ENCODE results near the gene UMAD1. TPM values are rescaled to one million over a fixed set of nuclear protein-coding genes. Genes with fewer than 3 reads are reported as not detected.

The UMAD1 gene
- total RNA-seq, 1 donor from 2014 or later, result 13.9 TPM

DNA sequence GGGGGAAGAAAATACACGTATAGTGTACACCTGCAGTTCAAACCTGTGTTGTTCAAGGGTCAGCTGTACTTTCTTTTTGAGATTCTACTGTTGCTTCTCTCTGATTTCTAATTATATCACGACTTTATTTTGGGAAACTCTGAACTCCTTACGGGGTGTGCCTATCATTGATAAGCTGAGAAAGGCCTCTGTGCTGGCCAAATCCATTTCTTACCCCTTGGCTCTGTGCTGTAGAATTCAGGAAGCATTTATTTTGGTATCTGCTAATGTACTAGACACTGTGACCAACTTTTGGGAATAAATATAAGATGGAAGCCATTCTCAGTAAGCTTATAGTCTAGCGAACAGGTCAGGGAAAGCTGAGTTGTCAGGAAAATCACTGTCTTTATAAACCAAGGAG, 104.7 kb downstream of the UMAD1 start:
- ChIA-PET CTCF (no interaction called here), POLR2A (no interaction called here)
- H3K36me3 Mint-ChIP-seq (ENCODE audit: low read depth), result peaks cover 2% of the 10 kb centered on the region
- no peaks in the 10 kb centered on the region for H3K27me3 Mint-ChIP-seq
- H3K27ac Mint-ChIP-seq, result no peak overlapping the region
- TF ChIP-seq, protein P1, sequence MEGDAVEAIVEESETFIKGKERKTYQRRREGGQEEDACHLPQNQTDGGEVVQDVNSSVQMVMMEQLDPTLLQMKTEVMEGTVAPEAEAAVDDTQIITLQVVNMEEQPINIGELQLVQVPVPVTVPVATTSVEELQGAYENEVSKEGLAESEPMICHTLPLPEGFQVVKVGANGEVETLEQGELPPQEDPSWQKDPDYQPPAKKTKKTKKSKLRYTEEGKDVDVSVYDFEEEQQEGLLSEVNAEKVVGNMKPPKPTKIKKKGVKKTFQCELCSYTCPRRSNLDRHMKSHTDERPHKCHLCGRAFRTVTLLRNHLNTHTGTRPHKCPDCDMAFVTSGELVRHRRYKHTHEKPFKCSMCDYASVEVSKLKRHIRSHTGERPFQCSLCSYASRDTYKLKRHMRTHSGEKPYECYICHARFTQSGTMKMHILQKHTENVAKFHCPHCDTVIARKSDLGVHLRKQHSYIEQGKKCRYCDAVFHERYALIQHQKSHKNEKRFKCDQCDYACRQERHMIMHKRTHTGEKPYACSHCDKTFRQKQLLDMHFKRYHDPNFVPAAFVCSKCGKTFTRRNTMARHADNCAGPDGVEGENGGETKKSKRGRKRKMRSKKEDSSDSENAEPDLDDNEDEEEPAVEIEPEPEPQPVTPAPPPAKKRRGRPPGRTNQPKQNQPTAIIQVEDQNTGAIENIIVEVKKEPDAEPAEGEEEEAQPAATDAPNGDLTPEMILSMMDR (IDR thresholded peaks at IDR 0.05), result no peak
- ATAC-seq (ENCODE audit: low read depth) (no peak), DNase-seq (no peak)
- intact Hi-C loops (cut with micrococcal nuclease), result no loop called here
- H3K9me3 Mint-ChIP-seq, result no peaks in the 10 kb centered on the region
- no peak overlapping the region for H3K4me3 Mint-ChIP-seq
- peaks cover 17% of the 10 kb centered on the region for H3K4me1 Mint-ChIP-seq

DNA sequence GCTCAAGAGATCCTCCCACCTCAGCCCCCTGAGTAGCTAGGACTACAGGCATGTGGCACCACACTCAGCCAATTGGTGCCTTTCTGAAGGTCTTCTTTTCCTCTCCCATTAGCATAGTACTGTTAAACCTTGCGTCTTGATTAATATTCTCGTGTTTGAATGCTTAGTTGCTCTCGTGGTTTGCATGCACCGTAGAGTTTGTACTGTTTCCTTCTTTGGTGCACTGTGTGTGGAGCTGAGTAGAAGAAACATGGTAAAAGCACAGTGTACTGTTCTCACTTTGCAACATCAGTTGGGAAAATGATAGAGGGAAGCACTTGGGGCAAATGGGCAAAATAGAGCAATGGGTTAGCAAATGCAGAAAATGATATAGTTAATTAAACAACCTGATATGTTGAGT, 105.4 kb downstream of the UMAD1 start:
- DNase-seq (no peak), ATAC-seq (ENCODE audit: low read depth) (peak; percentile 67)
- no peak overlapping the region for H3K4me3 Mint-ChIP-seq
- ChIA-PET POLR2A (interaction anchor here (0.7 kb wide), 1 partner anchor 8 kb away, joined by 3 read pairs; no protein-coding TSS in a partner anchor), CTCF (no interaction called here)
- TF ChIP-seq, protein P1 (IDR thresholded peaks at IDR 0.05), result no peak
- no peak overlapping the region for H3K27ac Mint-ChIP-seq
- intact Hi-C loops (cut with micrococcal nuclease), result loop anchor here (2.0 kb wide), 1 partner anchor 15 kb away; no protein-coding TSS in a partner anchor
- H3K9me3 Mint-ChIP-seq, result no peaks in the 10 kb centered on the region
- H3K36me3 Mint-ChIP-seq (ENCODE audit: low read depth), result peaks cover 2% of the 10 kb centered on the region
- H3K27me3 Mint-ChIP-seq, result no peaks in the 10 kb centered on the region
- H3K4me1 Mint-ChIP-seq, result peaks cover 17% of the 10 kb centered on the region

GRCh38 chr7:7746458-7746857, 105.9 kb downstream of the UMAD1 start:
- Mint-ChIP-seq H3K36me3 (ENCODE audit: low read depth) (peaks cover 2% of the 10 kb centered on the region), H3K4me1 (peaks cover 20% of the 10 kb centered on the region), H3K9me3 (no peaks in the 10 kb centered on the region), H3K27ac (no peak overlapping the region), H3K4me3 (no peak overlapping the region), H3K27me3 (no peaks in the 10 kb centered on the region)
- ATAC-seq (ENCODE audit: low read depth) (no peak), DNase-seq (no peak)
- TF ChIP-seq, protein P1 (IDR thresholded peaks at IDR 0.05), result no peak
- CTCF ChIA-PET, result no interaction called here
- POLR2A ChIA-PET, result interaction anchor here (0.7 kb wide), 1 partner anchor 8 kb away, joined by 3 read pairs; no protein-coding TSS in a partner anchor
- intact Hi-C loops (cut with micrococcal nuclease), result loop anchor here (2.0 kb wide), 1 partner anchor 14 kb away; no protein-coding TSS in a partner anchor

GRCh38 chr7:7750571-7751242, 110.2 kb downstream of the UMAD1 start:
- TF ChIP-seq, protein P1 (IDR thresholded peaks at IDR 0.05), result no peak
- Mint-ChIP-seq H3K27me3 (no peaks in the 10 kb centered on the region), H3K4me3 (no peak overlapping the region), H3K9me3 (no peaks in the 10 kb centered on the region), H3K36me3 (ENCODE audit: low read depth) (peaks cover 2% of the 10 kb centered on the region), H3K27ac (no peak overlapping the region), H3K4me1 (peaks cover 16% of the 10 kb centered on the region)
- intact Hi-C loops (cut with micrococcal nuclease), result loop anchor here (5.0 kb wide), 1 partner anchor 33 kb away; the partner anchor contains the start of gene RPA3
- DNase-seq, result no peak
- no peak for ATAC-seq (ENCODE audit: low read depth)
- CTCF ChIA-PET, result no interaction called here
- POLR2A ChIA-PET, result no interaction called here

DNA sequence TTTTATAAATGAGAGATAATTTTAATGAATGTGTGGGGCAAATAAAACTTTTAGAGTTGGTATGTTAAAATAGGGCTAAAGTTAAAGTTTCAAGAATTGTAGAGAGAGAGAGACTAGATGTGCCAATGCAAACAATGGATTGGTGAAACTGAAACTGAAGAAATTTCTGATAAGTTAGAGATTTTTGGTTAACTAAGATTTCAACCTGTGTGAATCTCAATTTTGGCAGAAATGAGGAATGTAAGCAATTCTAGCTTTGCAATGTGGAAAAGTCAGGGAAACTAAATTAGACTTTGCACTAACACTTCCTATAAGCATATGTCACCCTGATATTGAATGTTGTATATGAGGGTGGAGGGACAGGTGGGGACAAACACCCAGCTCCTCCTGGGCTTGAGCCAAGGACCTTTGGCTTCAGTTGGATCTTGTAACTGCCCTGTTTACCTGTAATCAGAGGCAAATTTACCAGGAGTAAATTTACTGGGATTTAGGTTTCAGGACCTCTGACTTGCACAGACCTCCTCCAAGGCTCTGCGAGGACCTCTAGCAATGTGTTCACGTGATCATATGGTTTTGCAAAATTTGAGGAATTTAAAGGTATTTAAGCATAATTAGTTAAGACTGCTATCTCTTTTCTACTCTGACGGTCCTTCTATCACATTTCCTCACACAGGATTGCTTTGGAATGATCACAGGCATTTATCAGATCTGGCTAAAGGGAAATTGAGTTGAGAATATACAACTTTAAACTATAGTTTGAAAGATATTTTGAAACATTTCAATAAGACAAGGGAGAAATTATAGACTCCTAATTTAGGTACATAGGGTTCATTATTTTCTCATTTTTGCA, 110.9 kb downstream of the UMAD1 start:
- Mint-ChIP-seq H3K27ac (no peak overlapping the region), H3K4me3 (no peak overlapping the region), H3K27me3 (no peaks in the 10 kb centered on the region), H3K9me3 (no peaks in the 10 kb centered on the region), H3K4me1 (peaks cover 8% of the 10 kb centered on the region), H3K36me3 (ENCODE audit: low read depth) (peaks cover 2% of the 10 kb centered on the region)
- CTCF ChIA-PET, result no interaction called here
- ATAC-seq (ENCODE audit: low read depth) (no peak), DNase-seq (no peak)
- intact Hi-C loops (cut with micrococcal nuclease), result loop anchor here (5.0 kb wide), 1 partner anchor 34 kb away; the partner anchor contains the start of gene RPA3
- TF ChIP-seq, protein P1 (IDR thresholded peaks at IDR 0.05), result no peak
- POLR2A ChIA-PET, result no interaction called here

All from activated B cell treated with CpG ODN at 0.5 μM for 24 hours (primary cell).